Panc1 (cell line): ENCODE measurements around the gene DAB1. TPM values are rescaled to one million over a fixed set of nuclear protein-coding genes. Genes with fewer than 3 reads are reported as not detected.

ENCODE experiments used
- ATAC-seq: fragments of 200-7000 bp; cut with Tn5 transposase; 2 replicates; pipeline ENCODE4 v1.9.1; 2020; ENCODE audit warnings: mild to moderate bottlenecking, moderate library complexity
- BruUV-seq: library from RNA; stranded (reverse); fragments of 400-500 nt; replicated peaks from 2 replicates; lab custom pipeline; 2021; lab: Mats Ljungman, UMichigan
- CTCF ChIA-PET: fragments of 300-600 bp; sonication (Branson Sonifier 250); formaldehyde crosslinking; loops from one replicate; lab custom pipeline; 2022; ENCODE audit warnings: antibody characterized with exemption; lab: Charles Lee
- POLR2A ChIA-PET: fragments of 300-600 bp; sonication (Branson Sonifier 250); formaldehyde crosslinking; loops from one replicate; lab custom pipeline; 2022; ENCODE audit warnings: antibody characterized with exemption; lab: Charles Lee
- DNase-seq: peaks from one replicate; pipeline ENCODE4 v3.0.0-alpha.2; 2010; ENCODE audit warnings: low read depth, low spot score
- H3K27ac ChIP-seq: 2 replicates; pipeline ENCODE4 v1.5.1; 2011; ENCODE audit warnings: mild to moderate bottlenecking, low read length, inconsistent platforms
- H3K27me3 ChIP-seq: fragments of 200-500 bp; sonication (Bioruptor generic); 2 replicates; pipeline ENCODE4 v1.6.0; 2014; ENCODE audit warnings: low read length, inconsistent platforms; ENCODE audit not compliant: control insufficient read depth, insufficient read depth
- H3K36me3 ChIP-seq: fragments of 200-500 bp; sonication (Bioruptor generic); 2 replicates; pipeline ENCODE4 v1.5.1; 2014; ENCODE audit warnings: inconsistent platforms, mild to moderate bottlenecking, low read length, moderate library complexity; ENCODE audit not compliant: control insufficient read depth, insufficient read depth
- H3K4me1 ChIP-seq: 2 replicates; pipeline ENCODE4 v1.5.1; 2011; ENCODE audit warnings: inconsistent platforms, mild to moderate bottlenecking, low read length, moderate library complexity; ENCODE audit not compliant: control insufficient read depth, insufficient read depth
- H3K4me3 ChIP-seq, 2 experiments: 2 replicates each; pipeline ENCODE4 v1.5.1; 2011 to 2012; ENCODE audit warnings: low read depth in 2 of 2, low read length in 2 of 2, mild to moderate bottlenecking in 2 of 2, inconsistent platforms in 1 of 2, moderate library complexity in 1 of 2
- H3K9me3 ChIP-seq: fragments of 200-500 bp; sonication (Bioruptor generic); 2 replicates; pipeline ENCODE4 v1.5.1; 2014; ENCODE audit warnings: low read depth, mild to moderate bottlenecking, inconsistent platforms, low read length, moderate library complexity; ENCODE audit not compliant: control insufficient read depth, insufficient read depth
- POLR2AphosphoS5 ChIP-seq: IDR thresholded peaks from 2 replicates; pipeline ENCODE4 v1.6.1; 2012; ENCODE audit warnings: mild to moderate bottlenecking, low read depth, low read length, moderate library complexity
- SIN3A ChIP-seq: IDR thresholded peaks from 2 replicates; pipeline ENCODE4 v1.6.1; 2012; ENCODE audit warnings: low read depth, mild to moderate bottlenecking, low read length, moderate library complexity, borderline replicate concordance; ENCODE audit not compliant: insufficient read depth
- TCF7L2 ChIP-seq: IDR thresholded peaks from 2 replicates; pipeline ENCODE4 v1.6.1; 2011; ENCODE audit warnings: mild to moderate bottlenecking, low read depth, low read length, inconsistent platforms
- in situ Hi-C: cut with HindIII; loops from 2 replicates; pipeline ENCODE4 v1.10.0; 2016; ENCODE audit warnings: low sequenced_read_pairs, low pct_unique_long_range_greater_than_20kb
- intact Hi-C: fragments of 100-400 bp; cut with micrococcal nuclease; formaldehyde crosslinking; loops from one replicate; pipeline ENCODE4 v1.10.0; 2022; ENCODE audit not compliant: unreplicated experiment
- total RNA-seq: library from RNA; stranded (reverse); gene quantifications from one replicate; pipeline ENCODE4 v1.2.1, GENCODE V29; 2021; ENCODE audit not compliant: unreplicated experiment
- TF ChIP-seq, protein P1 (sequence below), 2 experiments: IDR thresholded peaks; 2 replicates each; pipeline ENCODE4 v1.6.1; 2011 to 2012; ENCODE audit warnings: low read depth in 2 of 2, control low read depth in 1 of 2, low read length in 1 of 2, mild to moderate bottlenecking in 1 of 2, moderate library complexity in 1 of 2; ENCODE audit not compliant: insufficient read depth in 1 of 2
- TF ChIP-seq, protein P2 (sequence below): fragments of 450-650 bp; IDR thresholded peaks from 2 replicates; pipeline ENCODE4 v1.5.1; 2017; ENCODE audit warnings: mild to moderate bottlenecking

Gene DAB1
- total RNA-seq, 1 experiment from 2014 or later: 0.05 TPM

DNA sequence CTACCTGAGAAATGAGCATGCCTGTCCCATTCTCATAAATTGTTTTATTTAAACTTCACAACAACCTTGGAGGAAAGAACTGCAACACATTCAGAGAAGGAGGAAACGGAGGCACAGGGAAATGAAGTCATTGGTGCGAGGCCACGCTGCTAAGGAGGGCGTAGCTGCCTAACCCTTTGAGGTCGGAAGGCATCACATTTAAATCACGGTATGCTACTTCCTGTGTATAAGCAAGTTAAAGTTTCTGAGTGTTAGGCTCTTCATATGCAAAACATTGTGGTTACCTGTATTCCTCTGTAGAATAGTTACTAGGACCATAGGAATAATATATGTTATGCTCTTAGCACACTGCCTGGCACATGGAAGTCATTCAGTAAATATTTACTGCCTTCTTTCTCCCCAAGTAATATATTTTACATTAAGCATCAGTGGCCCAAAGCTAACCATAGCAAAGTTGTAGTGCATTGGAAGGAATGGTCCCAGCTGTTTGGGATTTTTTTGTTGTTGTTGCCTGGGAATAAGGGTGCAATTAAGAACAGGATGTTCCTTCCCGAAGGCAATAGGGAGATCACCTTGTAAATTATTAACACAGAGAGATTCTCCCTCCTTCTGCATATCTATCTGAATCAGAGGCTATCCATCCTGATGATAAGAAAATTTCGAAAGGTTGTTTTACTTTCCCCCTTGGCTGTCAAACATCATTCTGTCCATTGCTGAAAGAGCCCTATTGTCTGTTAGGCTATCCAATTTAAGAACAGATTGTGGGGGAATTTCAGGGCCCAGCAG, 265.8 kb downstream of the DAB1 start:
- Histone ChIP-seq H3K4me3 (no peak overlapping the region), H3K27me3 (peaks cover 7% of the 10 kb centered on the region; the same call in 1 of the 2 replicates), H3K4me1 (no peaks in the 10 kb centered on the region), H3K9me3 (no peaks in the 10 kb centered on the region), H3K27ac (no peak overlapping the region), H3K36me3 (no peaks in the 10 kb centered on the region)
- no peak for ATAC-seq
- in situ Hi-C loops: no loop called here
- no TSS peak for BruUV-seq
- no peak for DNase-seq
- ChIA-PET CTCF (no interaction called here), POLR2A (no interaction called here)
- intact Hi-C loops: no loop called here
- TF ChIP-seq SIN3A: no peak
- TF ChIP-seq, protein P1, sequence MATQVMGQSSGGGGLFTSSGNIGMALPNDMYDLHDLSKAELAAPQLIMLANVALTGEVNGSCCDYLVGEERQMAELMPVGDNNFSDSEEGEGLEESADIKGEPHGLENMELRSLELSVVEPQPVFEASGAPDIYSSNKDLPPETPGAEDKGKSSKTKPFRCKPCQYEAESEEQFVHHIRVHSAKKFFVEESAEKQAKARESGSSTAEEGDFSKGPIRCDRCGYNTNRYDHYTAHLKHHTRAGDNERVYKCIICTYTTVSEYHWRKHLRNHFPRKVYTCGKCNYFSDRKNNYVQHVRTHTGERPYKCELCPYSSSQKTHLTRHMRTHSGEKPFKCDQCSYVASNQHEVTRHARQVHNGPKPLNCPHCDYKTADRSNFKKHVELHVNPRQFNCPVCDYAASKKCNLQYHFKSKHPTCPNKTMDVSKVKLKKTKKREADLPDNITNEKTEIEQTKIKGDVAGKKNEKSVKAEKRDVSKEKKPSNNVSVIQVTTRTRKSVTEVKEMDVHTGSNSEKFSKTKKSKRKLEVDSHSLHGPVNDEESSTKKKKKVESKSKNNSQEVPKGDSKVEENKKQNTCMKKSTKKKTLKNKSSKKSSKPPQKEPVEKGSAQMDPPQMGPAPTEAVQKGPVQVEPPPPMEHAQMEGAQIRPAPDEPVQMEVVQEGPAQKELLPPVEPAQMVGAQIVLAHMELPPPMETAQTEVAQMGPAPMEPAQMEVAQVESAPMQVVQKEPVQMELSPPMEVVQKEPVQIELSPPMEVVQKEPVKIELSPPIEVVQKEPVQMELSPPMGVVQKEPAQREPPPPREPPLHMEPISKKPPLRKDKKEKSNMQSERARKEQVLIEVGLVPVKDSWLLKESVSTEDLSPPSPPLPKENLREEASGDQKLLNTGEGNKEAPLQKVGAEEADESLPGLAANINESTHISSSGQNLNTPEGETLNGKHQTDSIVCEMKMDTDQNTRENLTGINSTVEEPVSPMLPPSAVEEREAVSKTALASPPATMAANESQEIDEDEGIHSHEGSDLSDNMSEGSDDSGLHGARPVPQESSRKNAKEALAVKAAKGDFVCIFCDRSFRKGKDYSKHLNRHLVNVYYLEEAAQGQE (IDR thresholded peaks at IDR 0.05; ENCODE audit: insufficient read depth in 1 of 2, low read depth in 2 of 2, low read length in 1 of 2): no peak
- TF ChIP-seq TCF7L2: no peak
- no peak for TF ChIP-seq POLR2AphosphoS5
- TF ChIP-seq, protein P2, sequence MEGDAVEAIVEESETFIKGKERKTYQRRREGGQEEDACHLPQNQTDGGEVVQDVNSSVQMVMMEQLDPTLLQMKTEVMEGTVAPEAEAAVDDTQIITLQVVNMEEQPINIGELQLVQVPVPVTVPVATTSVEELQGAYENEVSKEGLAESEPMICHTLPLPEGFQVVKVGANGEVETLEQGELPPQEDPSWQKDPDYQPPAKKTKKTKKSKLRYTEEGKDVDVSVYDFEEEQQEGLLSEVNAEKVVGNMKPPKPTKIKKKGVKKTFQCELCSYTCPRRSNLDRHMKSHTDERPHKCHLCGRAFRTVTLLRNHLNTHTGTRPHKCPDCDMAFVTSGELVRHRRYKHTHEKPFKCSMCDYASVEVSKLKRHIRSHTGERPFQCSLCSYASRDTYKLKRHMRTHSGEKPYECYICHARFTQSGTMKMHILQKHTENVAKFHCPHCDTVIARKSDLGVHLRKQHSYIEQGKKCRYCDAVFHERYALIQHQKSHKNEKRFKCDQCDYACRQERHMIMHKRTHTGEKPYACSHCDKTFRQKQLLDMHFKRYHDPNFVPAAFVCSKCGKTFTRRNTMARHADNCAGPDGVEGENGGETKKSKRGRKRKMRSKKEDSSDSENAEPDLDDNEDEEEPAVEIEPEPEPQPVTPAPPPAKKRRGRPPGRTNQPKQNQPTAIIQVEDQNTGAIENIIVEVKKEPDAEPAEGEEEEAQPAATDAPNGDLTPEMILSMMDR: no peak

DNA sequence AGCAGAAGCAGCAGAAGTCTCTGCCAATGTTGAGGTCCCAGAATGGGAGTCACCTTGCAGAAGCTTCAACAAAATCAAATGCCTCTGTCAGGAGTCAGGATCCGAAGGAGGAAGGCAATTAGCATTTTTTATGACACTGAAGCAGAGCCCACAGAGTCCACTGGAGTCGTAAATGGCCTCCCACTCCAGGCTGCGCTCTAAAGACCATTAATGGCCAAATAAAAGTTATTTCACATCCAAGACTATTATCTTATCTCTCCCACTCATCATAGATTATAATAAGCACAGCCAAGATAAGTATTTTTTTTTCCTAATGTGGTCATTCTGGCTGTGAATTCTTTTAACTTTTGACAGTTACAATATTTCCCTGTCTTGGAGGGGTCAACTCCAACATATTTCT, 267.0 kb downstream of the DAB1 start:
- ATAC-seq (no peak), DNase-seq (no peak)
- H3K4me1 ChIP-seq: no peaks in the 10 kb centered on the region
- TF ChIP-seq, protein P1 (IDR thresholded peaks at IDR 0.05; ENCODE audit: insufficient read depth in 1 of 2, low read depth in 2 of 2, low read length in 1 of 2): no peak
- TF ChIP-seq SIN3A (no peak), TCF7L2 (no peak), POLR2AphosphoS5 (no peak)
- TF ChIP-seq, protein P2: no peak
- CTCF ChIA-PET: no interaction called here
- in situ Hi-C loops: no loop called here
- POLR2A ChIA-PET: no interaction called here
- H3K9me3 ChIP-seq: no peaks in the 10 kb centered on the region
- H3K27ac ChIP-seq: no peak overlapping the region
- H3K4me3 ChIP-seq: no peak overlapping the region
- peaks cover 3% of the 10 kb centered on the region; the same call in 1 of the 2 replicates for H3K27me3 ChIP-seq
- intact Hi-C loops: no loop called here
- H3K36me3 ChIP-seq: no peaks in the 10 kb centered on the region
- BruUV-seq: no TSS peak
